Smooth muscle cell (in vitro differentiated cells): Measurements from ENCODE around the gene IBTK. TPM values are rescaled to one million over a fixed set of nuclear protein-coding genes. Genes with fewer than 3 reads are reported as not detected.

Experiments
- DNase-seq: peaks from one replicate; lab custom pipeline; 2025; ENCODE audit not compliant: unreplicated experiment; lab: John Stamatoyannopoulos, UW
- H2AFZ ChIP-seq: fragments of 200-600 bp; sonication (generic); 2 replicates; pipeline ENCODE4 v1.6.0; 2016; ENCODE audit warnings: antibody characterized with exemption, low read depth, mild to moderate bottlenecking
- H3F3A ChIP-seq: fragments of 200-600 bp; sonication (generic); 2 replicates; pipeline ENCODE4 v1.6.0; 2017; ENCODE audit warnings: antibody characterized with exemption, low read depth
- H3K27ac ChIP-seq: fragments of 200-600 bp; sonication (generic); 2 replicates; pipeline ENCODE4 v1.5.1; 2016; ENCODE audit warnings: low read depth, mild to moderate bottlenecking
- H3K27me3 ChIP-seq: fragments of 200-600 bp; sonication (generic); 2 replicates; pipeline ENCODE4 v1.6.1; 2016; ENCODE audit warnings: low read depth, mild to moderate bottlenecking
- H3K36me3 ChIP-seq: fragments of 200-600 bp; sonication (generic); 2 replicates; pipeline ENCODE4 v1.5.1; 2016; ENCODE audit warnings: low read depth
- H3K4me1 ChIP-seq: fragments of 200-600 bp; sonication (generic); 2 replicates; pipeline ENCODE4 v1.5.1; 2016; ENCODE audit warnings: low read depth
- H3K4me2 ChIP-seq: fragments of 200-600 bp; sonication (generic); 2 replicates; pipeline ENCODE4 v1.6.0; 2016; ENCODE audit warnings: mild to moderate bottlenecking
- H3K4me3 ChIP-seq: fragments of 200-600 bp; sonication (generic); 2 replicates; pipeline ENCODE4 v1.5.1; 2016; ENCODE audit warnings: mild to moderate bottlenecking
- H3K79me2 ChIP-seq: fragments of 200-600 bp; sonication (generic); 2 replicates; pipeline ENCODE4 v1.6.0; 2016; ENCODE audit warnings: low read depth, mild to moderate bottlenecking
- H3K9ac ChIP-seq: fragments of 200-600 bp; sonication (generic); 2 replicates; pipeline ENCODE4 v1.6.0; 2016; ENCODE audit warnings: low read depth
- H3K9me3 ChIP-seq: fragments of 200-600 bp; sonication (generic); replicated peaks from 2 replicates; pipeline ENCODE4 v1.5.1; 2016; ENCODE audit warnings: low read depth
- H4K20me1 ChIP-seq: fragments of 200-600 bp; sonication (generic); 2 replicates; pipeline ENCODE4 v1.6.0; 2016; ENCODE audit warnings: low read depth
- WGBS: methylation state at CpG from one replicate; pipeline ENCODE4 v1.1.7; 2016; ENCODE audit warnings: low lambda C conversion rate; 5-methylcytosine and 5-hydroxymethylcytosine counted together
- polyA plus RNA-seq: library from polyadenylated mRNA; unstranded; fragments of >200 nt; fragmentation: Nextera tagmentation; extraction: Ambion mirVana; gene quantifications from 2 replicates; pipeline ENCODE4 v1.2.1, GENCODE V29; 2016
- total RNA-seq: library from RNA; depleted of rRNA; stranded (reverse); fragments of >200 nt; gene quantifications from 2 replicates; pipeline ENCODE4 v1.2.3, GENCODE V29; 2014
- TF ChIP-seq, protein P1 (sequence below): fragments of 200-600 bp; sonication (generic); IDR thresholded peaks from 2 replicates; pipeline ENCODE4 v1.5.1; 2017; ENCODE audit warnings: borderline replicate concordance, mild to moderate bottlenecking, antibody characterized with exemption; ENCODE audit not compliant: insufficient read depth, poor library complexity, severe bottlenecking

IBTK gene
- total and polyA plus RNA-seq, 2 experiments from 2014 or later, result 21.6 to 50.7 TPM

DNA sequence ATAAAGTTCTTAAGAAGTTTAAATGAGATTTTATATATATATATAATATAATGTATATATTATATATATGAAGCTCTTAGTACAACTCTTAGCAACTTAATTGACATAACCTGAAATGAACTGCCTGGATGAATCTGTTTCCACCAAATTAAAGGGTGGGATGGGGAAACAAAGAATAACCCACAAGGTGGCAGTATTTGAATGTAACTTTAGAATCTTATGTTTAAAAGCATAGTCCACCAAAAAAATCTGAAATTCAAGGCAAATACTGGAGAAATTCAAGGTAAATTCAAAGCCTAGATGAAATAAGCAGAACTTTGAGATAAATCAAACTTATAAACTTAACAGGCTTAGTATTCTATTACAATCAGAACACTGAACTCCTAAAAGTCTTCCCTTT, 4.4 kb upstream of the IBTK start:
- no peaks in the 10 kb centered on the region for H3K27me3 ChIP-seq
- H3K79me2 ChIP-seq, result peaks cover 3% of the 10 kb centered on the region
- H2AFZ ChIP-seq, result no peak overlapping the region
- no peaks in the 10 kb centered on the region for H4K20me1 ChIP-seq
- no peak for DNase-seq
- H3K36me3 ChIP-seq, result no peaks in the 10 kb centered on the region
- H3F3A ChIP-seq, result no peaks in the 10 kb centered on the region
- TF ChIP-seq, protein P1, sequence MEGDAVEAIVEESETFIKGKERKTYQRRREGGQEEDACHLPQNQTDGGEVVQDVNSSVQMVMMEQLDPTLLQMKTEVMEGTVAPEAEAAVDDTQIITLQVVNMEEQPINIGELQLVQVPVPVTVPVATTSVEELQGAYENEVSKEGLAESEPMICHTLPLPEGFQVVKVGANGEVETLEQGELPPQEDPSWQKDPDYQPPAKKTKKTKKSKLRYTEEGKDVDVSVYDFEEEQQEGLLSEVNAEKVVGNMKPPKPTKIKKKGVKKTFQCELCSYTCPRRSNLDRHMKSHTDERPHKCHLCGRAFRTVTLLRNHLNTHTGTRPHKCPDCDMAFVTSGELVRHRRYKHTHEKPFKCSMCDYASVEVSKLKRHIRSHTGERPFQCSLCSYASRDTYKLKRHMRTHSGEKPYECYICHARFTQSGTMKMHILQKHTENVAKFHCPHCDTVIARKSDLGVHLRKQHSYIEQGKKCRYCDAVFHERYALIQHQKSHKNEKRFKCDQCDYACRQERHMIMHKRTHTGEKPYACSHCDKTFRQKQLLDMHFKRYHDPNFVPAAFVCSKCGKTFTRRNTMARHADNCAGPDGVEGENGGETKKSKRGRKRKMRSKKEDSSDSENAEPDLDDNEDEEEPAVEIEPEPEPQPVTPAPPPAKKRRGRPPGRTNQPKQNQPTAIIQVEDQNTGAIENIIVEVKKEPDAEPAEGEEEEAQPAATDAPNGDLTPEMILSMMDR, result peak; percentile 59
- H3K9ac ChIP-seq, result no peak overlapping the region
- no peak overlapping the region for H3K4me3 ChIP-seq
- no peaks in the 10 kb centered on the region for H3K9me3 ChIP-seq
- H3K27ac ChIP-seq, result no peak overlapping the region
- H3K4me2 ChIP-seq, result no peak overlapping the region
- no peaks in the 10 kb centered on the region for H3K4me1 ChIP-seq

DNA sequence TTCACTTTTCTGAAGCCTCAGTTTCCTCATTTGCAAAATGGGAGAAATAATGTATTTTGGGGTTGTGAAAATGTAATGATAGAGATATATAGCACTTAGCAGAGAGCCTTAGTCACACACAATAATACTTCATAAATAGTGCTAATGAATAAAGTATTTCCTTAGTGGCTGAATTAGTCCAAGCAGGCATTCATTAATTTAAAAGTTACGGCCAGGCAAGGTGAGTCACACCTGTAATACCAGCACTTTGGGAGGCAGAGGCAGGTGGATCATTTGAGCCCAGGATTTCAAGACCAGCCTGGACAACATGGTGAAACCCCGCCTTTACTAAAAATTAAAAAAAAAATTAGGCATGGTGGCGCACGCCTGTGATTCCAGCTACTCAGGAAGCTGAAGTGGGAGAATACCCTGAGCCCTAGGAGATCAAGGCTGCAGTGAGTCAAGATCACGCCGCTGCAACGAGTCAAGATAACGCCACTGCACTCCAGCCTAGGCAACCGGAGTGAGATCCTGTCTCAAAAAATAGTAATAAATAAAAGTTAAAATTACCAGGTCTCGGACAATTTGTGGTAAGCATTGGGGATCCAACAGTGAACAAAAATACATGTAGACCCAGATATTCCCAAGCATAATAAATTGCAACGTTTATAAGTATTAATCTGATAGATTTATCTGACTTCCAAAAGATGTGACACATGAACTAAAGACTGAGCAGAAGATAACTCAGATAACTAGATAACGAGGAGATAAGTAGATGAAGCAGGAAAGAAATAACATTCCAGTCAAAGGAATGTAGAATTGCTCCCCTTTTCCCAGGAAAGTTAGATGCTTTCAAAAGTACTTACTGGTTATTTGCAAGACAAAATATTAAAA, 2.1 kb upstream of the IBTK start:
- no peak for DNase-seq
- H3K79me2 ChIP-seq, result peaks cover 26% of the 10 kb centered on the region
- peak overlapping the region; percentile 95 for H3K27ac ChIP-seq
- no peaks in the 10 kb centered on the region for H3K9me3 ChIP-seq
- no peaks in the 10 kb centered on the region for H3K36me3 ChIP-seq
- H3K4me1 ChIP-seq, result peaks cover 12% of the 10 kb centered on the region
- TF ChIP-seq, protein P1, result no peak
- no peak overlapping the region for H3K4me3 ChIP-seq
- no peaks in the 10 kb centered on the region for H3F3A ChIP-seq
- no peak overlapping the region for H3K4me2 ChIP-seq
- H3K9ac ChIP-seq, result no peak overlapping the region
- 79% methylated on average over 12 of the region's 12 CpGs for WGBS
- H4K20me1 ChIP-seq, result peaks cover 11% of the 10 kb centered on the region
- no peaks in the 10 kb centered on the region for H3K27me3 ChIP-seq
- no peak overlapping the region for H2AFZ ChIP-seq

DNA sequence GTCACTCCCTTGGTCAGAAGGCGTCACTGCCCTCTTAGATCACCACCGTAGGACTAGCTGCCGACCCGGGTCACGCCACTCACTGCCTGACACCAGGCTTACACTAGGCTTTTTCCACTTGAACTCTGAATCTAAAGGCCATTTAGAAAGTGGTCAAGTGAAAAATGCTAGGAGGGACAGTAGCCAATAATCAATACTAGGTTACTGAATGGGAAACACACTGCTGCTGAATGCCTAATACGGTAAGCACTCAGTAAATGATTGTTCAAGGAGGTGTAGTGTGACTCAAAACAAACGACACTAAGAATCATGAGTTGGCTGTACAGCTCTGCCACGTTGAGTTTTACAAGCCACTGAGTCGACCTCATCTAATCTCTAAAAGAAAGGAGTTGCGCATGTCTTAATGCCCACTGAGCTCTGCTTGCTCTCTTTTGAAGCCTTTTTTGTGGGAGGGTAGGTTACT, 760 bp upstream of the IBTK start:
- Histone ChIP-seq H2AFZ (peak overlapping the region; percentile 82), H3K27me3 (no peaks in the 10 kb centered on the region), H4K20me1 (peaks cover 23% of the 10 kb centered on the region), H3F3A (no peaks in the 10 kb centered on the region), H3K9ac (peak overlapping the region; percentile 96), H3K4me2 (peak overlapping the region; percentile 85), H3K9me3 (no peaks in the 10 kb centered on the region), H3K27ac (peak overlapping the region; percentile 95), H3K4me1 (peaks cover 20% of the 10 kb centered on the region), H3K4me3 (peak overlapping the region; percentile 69), H3K79me2 (peaks cover 39% of the 10 kb centered on the region), H3K36me3 (no peaks in the 10 kb centered on the region)
- 8% methylated on average over 10 of the region's 10 CpGs for WGBS
- DNase-seq, result no peak
- TF ChIP-seq, protein P1, result no peak
